GM21529 (cell line): ENCODE measurements around the gene SATB1.
"Not testable (repeated sequence)": the region's sequence is repeated elsewhere in the genome, so short reads cannot be mapped to it uniquely, and the experiment has no call there.

Experiments
- ATAC-seq: cut with Tn5 transposase; IDR thresholded peaks from one replicate; pipeline ENCODE4 v1.9.1; 2021; ENCODE audit not compliant: unreplicated experiment

The SATB1 gene

GRCh38 chr3:18355832-18356231, 69.3 kb downstream of the SATB1 start:
- no peak for ATAC-seq

- no peak for ATAC-seq
Measured at GRCh38 chr3:18354701-18355100, 70.4 kb downstream of the SATB1 start.

- ATAC-seq, result no peak
Measured at GRCh38 chr3:18351823-18352744, 73.1 kb downstream of the SATB1 start.

GRCh38 chr3:18351069-18351628, 74.0 kb downstream of the SATB1 start:
- no peak for ATAC-seq

GRCh38 chr3:18349197-18349798, 75.8 kb downstream of the SATB1 start:
- ATAC-seq, result no peak

GRCh38 chr3:18346097-18346496, 79.0 kb downstream of the SATB1 start:
- ATAC-seq, result no peak

GRCh38 chr3:18345015-18345367, 80.1 kb downstream of the SATB1 start:
- no peak for ATAC-seq

GRCh38 chr3:18344306-18345014, 80.7 kb downstream of the SATB1 start:
- no peak for ATAC-seq

GRCh38 chr3:18343809-18344208, 81.3 kb downstream of the SATB1 start:
- ATAC-seq, result no peak

- ATAC-seq, result no peak
Measured at GRCh38 chr3:18338827-18339514, 86.2 kb downstream of the SATB1 start.

- no peak for ATAC-seq
Measured at GRCh38 chr3:18337231-18337630, 87.9 kb downstream of the SATB1 start.

- no peak for ATAC-seq
Measured at GRCh38 chr3:18334837-18335601, 90.1 kb downstream of the SATB1 start.

GRCh38 chr3:18330772-18331441, 94.2 kb downstream of the SATB1 start:
- not testable (repeated sequence) for ATAC-seq

- no peak for ATAC-seq
Measured at GRCh38 chr3:18308096-18308650, 117.0 kb downstream of the SATB1 start.

GRCh38 chr3:18307529-18307928, 117.6 kb downstream of the SATB1 start:
- no peak for ATAC-seq

- ATAC-seq, result no peak
Measured at GRCh38 chr3:18302517-18302916, 122.6 kb downstream of the SATB1 start.

- no peak for ATAC-seq
Measured at GRCh38 chr3:18301781-18302180, 123.4 kb downstream of the SATB1 start.

- ATAC-seq, result no peak
Measured at GRCh38 chr3:18300916-18301315, 124.2 kb downstream of the SATB1 start.

- no peak for ATAC-seq
Measured at GRCh38 chr3:18297126-18297525, 128.0 kb downstream of the SATB1 start.
